Esophagus squamous epithelium (tissue), 4 donors: Measurements from ENCODE around the gene SRPX.

Experiments
- CTCF ChIP-seq, 6 experiments: fragments of 450-650 bp in 4 of 6; fragments of 200-600 bp in 2 of 6; sonication (generic) in 2 of 6; IDR thresholded peaks; one replicate each; pipeline ENCODE4 v1.5.1; 2016 to 2019; ENCODE audit warnings: antibody characterized with exemption in 6 of 6, mild to moderate bottlenecking in 4 of 6, moderate library complexity in 4 of 6
- POLR2A ChIP-seq, 4 donors: fragments of 450-650 bp; IDR thresholded peaks; one replicate each; pipeline ENCODE4 v1.6.1; 2017; ENCODE audit warnings: antibody characterized with exemption in 4 of 4, mild to moderate bottlenecking in 4 of 4, moderate library complexity in 3 of 4

DNA sequence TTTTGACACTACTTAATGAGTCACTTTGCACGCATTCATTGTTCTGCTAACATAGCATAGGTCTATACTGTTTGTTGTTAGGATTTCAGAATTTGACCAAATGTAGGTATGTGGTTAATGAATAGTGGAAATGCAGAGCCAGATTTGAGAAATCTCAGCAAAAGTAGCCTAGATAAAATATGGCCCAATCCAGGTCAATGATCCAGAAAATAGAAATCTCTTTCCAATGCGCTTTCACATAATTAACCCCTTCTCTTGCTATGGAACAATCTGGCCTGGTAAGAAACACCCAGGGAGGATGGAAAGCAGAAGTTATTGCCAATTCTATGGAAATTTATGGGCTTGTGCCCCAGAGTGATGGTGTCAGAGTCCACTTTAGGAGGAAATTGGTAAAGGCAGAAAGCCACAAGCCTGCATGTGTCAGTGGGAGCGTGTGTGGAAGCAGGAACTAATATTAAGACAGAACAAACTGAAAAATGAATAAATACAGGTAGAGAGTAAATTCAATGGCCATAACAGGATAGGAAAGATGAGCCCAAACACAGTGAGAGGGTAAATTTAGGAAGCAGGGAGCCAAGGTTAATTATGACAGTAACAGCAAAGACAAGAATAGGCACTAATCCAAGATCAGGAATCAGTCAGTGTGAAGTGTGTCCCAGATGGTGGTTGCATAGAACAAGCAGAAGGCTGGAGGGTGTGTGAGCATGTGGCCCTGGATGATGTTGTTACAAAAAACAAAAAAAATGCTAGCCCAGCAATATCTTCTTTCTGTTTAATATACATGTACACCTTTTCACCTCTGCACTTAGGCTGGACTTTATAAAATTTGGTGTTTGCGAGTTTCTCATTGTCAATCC, 111.4 kb downstream of the SRPX start:
- no peak for TF ChIP-seq CTCF (IDR thresholded peaks at IDR 0.05)
- TF ChIP-seq POLR2A (IDR thresholded peaks at IDR 0.05) = no peak
